Panc1 (cell line): ENCODE results near the gene SLC4A1AP.

ENCODE experiments used
- POLR2AphosphoS5 ChIP-seq: IDR thresholded peaks from 2 replicates; pipeline ENCODE4 v1.6.1; 2012; ENCODE audit warnings: mild to moderate bottlenecking, low read depth, low read length, moderate library complexity
- TCF7L2 ChIP-seq: IDR thresholded peaks from 2 replicates; pipeline ENCODE4 v1.6.1; 2011; ENCODE audit warnings: mild to moderate bottlenecking, low read depth, low read length, inconsistent platforms
- TF ChIP-seq, protein P1 (sequence below): fragments of 450-650 bp; IDR thresholded peaks from 2 replicates; pipeline ENCODE4 v1.5.1; 2017; ENCODE audit warnings: mild to moderate bottlenecking
- TF ChIP-seq, protein P2 (sequence below), 2 experiments: IDR thresholded peaks; 2 replicates each; pipeline ENCODE4 v1.6.1; 2011 to 2012; ENCODE audit warnings: low read depth in 2 of 2, control low read depth in 1 of 2, low read length in 1 of 2, mild to moderate bottlenecking in 1 of 2, moderate library complexity in 1 of 2; ENCODE audit not compliant: insufficient read depth in 1 of 2

DNA sequence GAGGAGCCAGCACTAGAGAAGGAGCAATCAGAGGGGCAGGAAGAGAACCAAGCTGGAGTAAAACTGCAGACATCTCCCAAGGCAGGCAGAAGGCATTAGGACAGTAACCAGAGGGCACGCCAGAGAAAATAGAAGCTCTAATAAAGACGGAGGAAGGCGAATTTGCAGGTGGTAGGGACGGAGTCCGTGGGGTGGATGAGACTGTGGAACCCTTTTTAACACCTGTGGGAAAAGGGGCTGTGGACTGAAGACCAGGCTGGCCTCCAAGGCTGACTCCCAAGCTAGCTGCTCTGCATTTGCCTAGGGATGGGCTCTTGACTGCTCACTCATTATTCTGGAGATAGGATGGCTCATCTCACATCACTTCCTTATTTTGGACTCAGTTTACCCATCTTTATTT, 49.5 kb downstream of the SLC4A1AP start:
- TF ChIP-seq, protein P1, sequence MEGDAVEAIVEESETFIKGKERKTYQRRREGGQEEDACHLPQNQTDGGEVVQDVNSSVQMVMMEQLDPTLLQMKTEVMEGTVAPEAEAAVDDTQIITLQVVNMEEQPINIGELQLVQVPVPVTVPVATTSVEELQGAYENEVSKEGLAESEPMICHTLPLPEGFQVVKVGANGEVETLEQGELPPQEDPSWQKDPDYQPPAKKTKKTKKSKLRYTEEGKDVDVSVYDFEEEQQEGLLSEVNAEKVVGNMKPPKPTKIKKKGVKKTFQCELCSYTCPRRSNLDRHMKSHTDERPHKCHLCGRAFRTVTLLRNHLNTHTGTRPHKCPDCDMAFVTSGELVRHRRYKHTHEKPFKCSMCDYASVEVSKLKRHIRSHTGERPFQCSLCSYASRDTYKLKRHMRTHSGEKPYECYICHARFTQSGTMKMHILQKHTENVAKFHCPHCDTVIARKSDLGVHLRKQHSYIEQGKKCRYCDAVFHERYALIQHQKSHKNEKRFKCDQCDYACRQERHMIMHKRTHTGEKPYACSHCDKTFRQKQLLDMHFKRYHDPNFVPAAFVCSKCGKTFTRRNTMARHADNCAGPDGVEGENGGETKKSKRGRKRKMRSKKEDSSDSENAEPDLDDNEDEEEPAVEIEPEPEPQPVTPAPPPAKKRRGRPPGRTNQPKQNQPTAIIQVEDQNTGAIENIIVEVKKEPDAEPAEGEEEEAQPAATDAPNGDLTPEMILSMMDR: no peak
- TF ChIP-seq, protein P2, sequence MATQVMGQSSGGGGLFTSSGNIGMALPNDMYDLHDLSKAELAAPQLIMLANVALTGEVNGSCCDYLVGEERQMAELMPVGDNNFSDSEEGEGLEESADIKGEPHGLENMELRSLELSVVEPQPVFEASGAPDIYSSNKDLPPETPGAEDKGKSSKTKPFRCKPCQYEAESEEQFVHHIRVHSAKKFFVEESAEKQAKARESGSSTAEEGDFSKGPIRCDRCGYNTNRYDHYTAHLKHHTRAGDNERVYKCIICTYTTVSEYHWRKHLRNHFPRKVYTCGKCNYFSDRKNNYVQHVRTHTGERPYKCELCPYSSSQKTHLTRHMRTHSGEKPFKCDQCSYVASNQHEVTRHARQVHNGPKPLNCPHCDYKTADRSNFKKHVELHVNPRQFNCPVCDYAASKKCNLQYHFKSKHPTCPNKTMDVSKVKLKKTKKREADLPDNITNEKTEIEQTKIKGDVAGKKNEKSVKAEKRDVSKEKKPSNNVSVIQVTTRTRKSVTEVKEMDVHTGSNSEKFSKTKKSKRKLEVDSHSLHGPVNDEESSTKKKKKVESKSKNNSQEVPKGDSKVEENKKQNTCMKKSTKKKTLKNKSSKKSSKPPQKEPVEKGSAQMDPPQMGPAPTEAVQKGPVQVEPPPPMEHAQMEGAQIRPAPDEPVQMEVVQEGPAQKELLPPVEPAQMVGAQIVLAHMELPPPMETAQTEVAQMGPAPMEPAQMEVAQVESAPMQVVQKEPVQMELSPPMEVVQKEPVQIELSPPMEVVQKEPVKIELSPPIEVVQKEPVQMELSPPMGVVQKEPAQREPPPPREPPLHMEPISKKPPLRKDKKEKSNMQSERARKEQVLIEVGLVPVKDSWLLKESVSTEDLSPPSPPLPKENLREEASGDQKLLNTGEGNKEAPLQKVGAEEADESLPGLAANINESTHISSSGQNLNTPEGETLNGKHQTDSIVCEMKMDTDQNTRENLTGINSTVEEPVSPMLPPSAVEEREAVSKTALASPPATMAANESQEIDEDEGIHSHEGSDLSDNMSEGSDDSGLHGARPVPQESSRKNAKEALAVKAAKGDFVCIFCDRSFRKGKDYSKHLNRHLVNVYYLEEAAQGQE (IDR thresholded peaks at IDR 0.05; ENCODE audit: insufficient read depth in 1 of 2, low read depth in 2 of 2, low read length in 1 of 2): no peak
- TF ChIP-seq TCF7L2: no peak
- no peak for TF ChIP-seq POLR2AphosphoS5
